ENCODE results near the gene CD53.

CD53 gene

DNA sequence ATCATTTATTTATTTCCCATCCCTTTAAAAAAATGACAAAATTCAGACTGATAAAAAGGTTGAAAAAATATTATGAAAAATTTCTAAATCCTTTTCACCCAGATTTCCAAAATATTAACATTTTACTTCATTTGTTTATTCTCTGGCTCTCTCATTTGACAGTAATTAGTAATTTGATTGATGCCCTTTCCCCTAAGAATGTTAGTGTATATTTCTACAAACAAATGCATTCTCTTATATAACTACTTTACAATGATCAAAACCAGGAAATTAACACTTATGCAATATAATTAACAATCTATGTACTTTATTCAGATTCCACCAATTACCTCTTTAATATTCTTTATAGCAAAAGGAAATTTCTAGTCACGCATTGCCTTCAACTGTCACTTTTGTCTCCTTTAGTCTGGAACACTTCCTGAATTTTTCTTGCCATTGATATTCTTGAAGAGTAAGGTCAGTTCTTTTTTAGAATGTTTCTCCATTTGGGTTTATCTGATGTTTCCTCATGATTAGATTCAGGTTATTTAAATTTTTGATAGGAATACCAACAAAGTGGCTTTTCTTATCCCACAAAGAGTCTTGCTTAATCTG lies 3.9 kb downstream of the CD53 start:
- no peak for DNase-seq

DNA sequence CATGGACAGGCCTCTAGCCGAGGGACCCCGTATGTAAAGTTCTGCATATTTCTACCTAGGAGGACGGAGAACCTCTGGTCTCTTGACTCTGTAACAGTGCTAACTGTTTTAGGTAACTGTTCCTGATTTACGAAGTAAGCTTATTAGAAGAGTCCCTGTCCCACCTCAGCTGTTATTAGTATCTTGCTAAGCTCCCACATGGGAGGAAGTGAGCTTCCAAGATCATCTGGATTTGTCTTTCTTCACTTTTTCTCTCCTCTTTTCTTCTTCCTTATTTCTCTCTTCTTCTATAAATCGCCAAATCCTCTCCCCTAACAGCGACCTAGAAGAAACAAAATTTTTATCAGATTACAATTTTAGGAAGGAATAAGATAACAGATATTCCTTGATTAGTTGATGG lies 4.4 kb downstream of the CD53 start:
- no peak for DNase-seq

GRCh38 chr1:110877776-110878175 lies 4.8 kb downstream of the CD53 start:
- DNase-seq = no peak

DNA sequence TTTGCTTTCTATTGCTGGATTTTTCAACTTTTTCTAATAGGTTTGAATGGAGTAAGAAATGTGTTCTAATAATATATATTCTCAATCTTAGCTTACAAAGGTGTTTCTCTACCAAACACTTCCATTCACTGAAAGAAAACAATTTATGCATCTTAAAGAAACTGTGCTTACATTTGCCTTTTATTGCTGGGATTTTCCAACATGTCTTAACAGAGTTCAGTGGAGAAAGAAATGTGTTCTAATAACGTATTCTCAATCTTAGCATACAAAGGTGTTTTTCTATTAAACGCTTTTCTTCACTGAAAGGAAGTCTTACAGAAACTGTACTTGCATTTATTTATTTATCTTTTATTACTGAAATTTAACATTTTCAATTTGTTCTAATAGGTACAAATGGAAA lies 5.6 kb downstream of the CD53 start:
- DNase-seq = no peak

GRCh38 chr1:110878993-110879392 lies 6.0 kb downstream of the CD53 start:
- no peak for DNase-seq

DNA sequence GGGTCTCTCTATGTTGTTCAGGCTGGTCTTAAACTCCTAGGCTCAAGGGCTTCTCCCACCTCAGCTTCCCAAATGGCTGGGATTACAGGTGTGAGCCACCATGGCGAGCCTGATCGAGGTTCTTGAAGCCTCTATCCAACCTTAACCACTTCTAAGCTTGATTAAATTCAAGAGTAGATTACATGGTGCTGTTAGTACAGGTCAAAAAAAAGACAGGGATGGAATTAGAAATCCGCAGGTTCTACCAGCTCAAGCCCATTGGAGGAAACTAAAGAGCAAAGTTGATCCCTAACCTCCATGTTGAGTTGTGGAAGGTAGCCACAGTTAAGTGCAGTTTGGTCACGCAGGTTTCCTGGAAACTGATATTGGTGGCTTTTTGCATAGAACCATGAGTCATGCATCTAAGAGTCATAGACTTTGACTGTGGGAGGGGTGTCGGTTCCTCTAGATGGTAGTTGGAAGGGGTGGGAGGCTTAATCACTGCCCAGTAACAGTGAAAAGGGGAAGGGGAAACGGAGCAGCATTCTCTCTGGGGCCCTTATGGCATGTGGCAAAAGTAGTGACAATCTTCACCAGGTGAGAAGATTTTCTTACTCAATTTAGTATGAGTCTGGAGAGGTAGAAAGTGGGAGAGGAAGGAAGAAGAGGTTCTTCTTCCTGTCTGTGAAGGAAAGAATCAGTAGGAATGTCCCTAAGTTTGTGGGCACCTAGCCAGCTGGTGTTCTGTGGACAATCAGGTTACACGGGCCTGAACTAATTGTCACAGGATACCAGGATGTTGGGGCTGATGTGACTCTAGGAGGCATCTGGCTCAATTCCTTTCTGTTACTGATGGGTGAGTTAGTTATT lies 7.0 kb downstream of the CD53 start:
- DNase-seq = no peak

DNA sequence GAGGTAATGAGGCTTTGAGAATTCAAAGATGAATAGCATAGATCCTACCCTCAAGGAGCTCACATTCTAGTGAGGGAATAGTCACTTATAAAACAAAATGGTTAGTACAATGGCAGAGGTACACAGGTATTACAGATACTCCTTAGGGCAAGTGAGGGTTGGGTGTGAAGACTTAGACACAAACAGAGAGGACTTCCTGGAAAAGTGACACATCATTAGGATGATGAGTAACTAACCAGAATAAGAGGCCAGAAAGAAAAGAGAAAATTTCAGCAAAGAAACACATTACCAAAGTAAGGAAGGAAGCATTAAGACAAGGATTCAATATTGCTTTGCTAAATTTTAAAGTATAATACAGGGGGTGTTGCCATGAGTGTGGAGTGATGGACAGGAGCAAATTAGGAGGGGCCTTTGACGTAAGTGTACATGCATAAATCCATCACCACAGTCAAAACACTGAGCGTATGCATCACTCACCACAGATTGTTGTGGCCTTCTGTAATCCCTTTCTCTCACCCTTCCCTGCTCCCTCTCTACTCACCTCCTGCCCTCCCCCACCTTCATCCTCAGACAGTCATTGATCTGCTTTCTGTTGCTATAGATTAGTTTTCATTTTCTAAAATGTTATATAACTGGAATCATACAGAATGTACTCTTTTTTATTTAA lies 7.9 kb downstream of the CD53 start:
- no peak for DNase-seq

DNA sequence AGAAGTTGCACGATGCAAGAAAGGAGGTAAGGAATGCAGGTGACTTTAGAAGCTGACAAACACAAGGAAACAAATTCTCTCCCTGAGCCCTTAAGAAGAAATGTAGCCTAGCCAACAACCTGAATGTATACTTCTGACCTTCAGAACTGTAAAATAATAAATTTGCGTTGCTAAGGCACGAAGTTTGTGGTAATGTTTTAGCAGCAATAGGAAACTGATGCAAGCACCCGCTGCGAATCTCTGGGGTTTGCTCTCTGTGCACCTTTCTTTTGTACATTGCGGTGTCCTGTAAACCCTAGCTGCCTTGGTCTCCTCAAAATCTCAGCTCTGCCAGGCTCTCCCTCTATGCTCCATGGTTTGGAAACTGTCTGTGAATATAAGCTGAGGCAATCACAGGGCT lies 15.1 kb downstream of the CD53 start:
- no peak for DNase-seq

- DNase-seq = no peak
Observed at GRCh38 chr1:110888641-110889040, 15.7 kb downstream of the CD53 start.

- no peak for DNase-seq
Observed at GRCh38 chr1:110890474-110891196, 17.7 kb downstream of the CD53 start.

DNA sequence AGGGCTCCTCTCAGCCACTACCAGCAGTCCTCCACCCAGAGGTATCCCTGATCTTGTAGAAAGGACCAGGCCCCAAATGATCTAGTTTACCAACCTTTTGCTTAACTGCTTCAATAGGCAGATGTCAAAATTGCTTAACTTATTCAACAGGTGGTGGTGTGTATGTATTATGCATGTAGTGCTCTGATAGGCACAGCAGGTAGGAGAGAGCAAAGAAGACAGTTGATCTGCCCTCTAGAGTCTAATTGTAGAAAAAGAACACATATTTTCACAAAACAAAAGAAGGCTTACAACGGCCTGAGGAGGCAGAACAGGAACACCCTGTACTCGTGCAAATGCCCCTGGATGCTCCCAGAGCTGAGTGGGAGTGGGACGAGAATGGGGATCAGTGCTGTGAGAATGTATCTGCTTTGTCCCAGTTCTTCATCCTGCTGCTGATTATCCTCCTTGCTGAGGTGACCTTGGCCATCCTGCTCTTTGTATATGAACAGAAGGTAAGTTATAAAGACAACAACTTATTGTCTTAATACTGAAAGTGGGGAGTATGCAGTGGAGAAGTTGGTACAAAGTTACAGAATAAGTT lies 21.1 kb downstream of the CD53 start:
- DNase-seq = no peak

DNA sequence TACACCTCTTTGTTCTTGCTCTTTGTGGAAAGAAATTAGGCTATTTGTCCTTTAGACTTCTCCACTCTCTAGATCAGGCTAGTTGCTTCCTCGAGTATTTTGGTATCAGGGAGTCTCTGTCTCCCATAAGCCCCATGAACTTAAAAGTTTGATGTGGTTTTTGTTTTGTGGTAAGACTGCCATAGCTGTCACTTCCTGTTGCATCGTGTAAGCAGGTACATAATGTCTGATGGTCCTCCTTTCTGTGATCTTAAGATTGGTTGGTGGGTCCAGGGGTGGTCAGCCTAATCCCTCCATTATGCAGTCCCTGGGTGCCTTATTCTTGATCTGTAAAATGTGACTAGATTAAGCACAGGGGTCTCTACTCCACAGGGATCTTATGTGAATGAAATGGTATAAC lies 23.1 kb downstream of the CD53 start:
- no peak for DNase-seq

- DNase-seq = no peak
Observed at GRCh38 chr1:110897681-110898080, 24.7 kb downstream of the CD53 start.

DNA sequence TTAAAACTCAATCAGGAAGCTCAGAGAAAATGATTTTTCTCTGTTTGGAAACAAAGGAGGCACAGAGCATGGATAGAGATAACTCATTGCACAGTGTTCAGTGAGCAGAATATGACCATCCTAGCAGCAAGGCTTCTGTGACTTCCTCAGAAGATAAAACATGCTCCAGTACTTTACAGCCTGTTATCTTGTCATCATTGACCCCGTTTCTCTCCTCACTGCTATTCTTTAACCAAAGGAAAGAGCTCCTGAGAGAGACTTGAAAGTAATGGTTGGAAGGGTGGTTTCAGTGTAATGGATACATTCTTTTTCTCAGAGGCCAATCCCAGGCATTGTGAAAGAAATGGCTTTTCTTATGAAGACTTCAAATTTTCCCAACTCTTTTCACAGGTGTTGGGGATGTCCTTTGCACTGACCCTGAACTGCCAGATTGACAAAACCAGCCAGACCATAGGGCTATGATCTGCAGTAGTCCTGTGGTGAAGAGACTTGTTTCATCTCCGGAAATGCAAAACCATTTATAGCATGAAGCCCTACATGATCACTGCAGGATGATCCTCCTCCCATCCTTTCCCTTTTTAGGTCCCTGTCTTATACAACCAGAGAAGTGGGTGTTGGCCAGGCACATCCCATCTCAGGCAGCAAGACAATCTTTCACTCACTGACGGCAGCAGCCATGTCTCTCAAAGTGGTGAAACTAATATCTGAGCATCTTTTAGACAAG lies 25.9 kb downstream of the CD53 start:
- DNase-seq = no peak

GRCh38 chr1:110899458-110899843 lies 26.5 kb downstream of the CD53 start:
- DNase-seq = no peak

DNA sequence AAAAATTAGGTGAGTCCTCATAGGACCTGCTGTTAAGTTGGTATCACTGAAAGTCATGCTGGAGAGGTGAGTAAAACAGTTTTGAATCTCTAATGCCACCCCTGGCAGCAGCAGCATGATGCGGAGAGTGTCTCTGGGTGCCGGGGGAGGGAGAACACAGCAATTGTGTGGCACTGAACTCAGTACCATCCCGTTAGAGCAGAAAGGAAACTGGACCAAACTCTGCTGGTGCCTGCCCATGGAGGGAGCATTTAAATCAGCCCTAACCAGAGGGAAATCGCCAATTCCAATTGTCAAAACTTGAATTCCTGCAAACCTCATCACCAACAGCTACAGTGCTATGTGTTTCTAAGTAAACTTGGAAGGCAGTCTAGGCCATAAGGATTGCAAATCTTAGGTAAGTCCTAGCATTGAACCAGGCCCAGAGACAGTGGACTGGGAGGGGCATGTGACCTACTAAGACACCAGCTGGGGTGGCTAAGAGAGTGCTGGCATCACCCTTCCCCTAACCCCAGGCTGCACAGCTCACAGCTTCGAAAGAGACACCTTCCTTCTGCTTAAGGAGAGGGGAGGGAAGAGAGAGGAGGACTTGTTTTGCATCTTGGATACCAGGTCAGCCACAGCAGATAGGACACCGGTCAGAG lies 30.0 kb downstream of the CD53 start:
- DNase-seq = no peak

- no peak for DNase-seq
Observed at GRCh38 chr1:110903853-110904500, 31.0 kb downstream of the CD53 start.

DNA sequence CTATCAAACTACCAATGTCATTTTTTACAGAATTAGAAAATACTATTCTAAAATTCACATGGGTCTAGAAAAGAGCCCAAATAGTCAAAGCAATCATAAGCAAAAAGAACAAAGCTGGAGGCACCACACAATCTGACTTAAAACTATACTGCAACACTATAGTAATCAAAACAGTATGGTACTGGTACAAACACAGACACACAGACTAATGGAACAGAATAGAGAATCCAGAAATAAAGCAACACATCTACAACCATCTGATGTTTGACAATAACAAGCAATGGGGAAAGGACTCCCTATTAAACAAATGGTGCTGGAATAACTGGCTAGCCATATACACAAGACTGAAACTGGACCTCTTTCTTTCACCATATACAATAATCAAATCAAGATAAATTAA lies 39.8 kb downstream of the CD53 start:
- no peak for DNase-seq

DNA sequence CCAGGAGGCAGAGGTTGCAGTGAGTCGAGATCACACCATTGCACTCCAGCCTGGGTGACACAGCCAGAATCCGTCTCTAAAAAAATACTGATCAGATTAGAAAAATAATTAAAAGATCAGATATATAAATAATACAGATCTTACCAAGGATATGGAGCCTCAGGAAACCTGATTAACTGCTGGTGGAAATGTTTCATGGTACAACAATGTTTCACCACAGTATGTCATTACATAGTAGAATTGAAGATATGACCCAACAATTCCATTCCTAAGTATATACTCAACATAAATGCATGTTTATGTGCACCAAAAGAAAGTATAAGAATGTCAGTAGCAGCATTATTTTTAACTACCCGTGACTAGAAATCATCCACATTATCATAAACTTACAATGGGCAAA lies 41.7 kb downstream of the CD53 start:
- no peak for DNase-seq

GRCh38 chr1:110915804-110916203 lies 42.9 kb downstream of the CD53 start:
- DNase-seq = no peak

DNA sequence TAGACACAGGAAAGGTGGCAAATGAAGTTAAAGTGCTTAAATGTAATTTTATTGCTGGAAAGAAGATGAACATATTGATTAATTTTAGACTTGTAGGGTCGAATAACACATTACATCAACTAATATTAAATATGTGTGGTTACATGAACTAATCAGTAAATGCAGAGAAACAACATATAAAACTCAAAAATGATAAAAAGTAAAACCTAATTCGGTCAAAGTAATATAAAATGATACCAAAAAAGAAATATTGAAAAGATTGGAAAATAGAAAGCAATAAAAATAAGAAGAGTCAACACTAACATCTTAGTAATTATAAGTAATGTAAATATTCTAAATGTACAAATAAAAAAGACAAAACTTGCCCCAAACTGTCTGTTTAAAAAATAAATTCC lies 43.3 kb downstream of the CD53 start:
- DNase-seq = no peak
